ENCODE results near the gene CELF2.

CELF2 gene

GRCh38 chr10:11017570-11018431 lies at the start of gene CELF2:
Gene CELF2, plus strand, starts transcription at chr10:11017872. Its CDS starts 218 bp downstream, at chr10:11018090.
- POLR2A ChIA-PET, result interaction anchor here (0.6 to 1.9 kb wide), 4 partner anchors 18 to 1568 kb away, joined by 3 to 5 read pairs (median 4); no protein-coding TSS in a partner anchor
- Histone ChIP-seq H3K9me3 (ENCODE audit: control insufficient read depth, insufficient read depth, low read depth, low read length) (no peaks in the 10 kb centered on the region), H3K36me3 (ENCODE audit: control insufficient read depth in 2 of 2, insufficient read depth in 1 of 2, low read length in 2 of 2) (no peaks in the 10 kb centered on the region), H3K4me1 (ENCODE audit: control insufficient read depth, insufficient read depth, low read length) (peaks cover 44% of the 10 kb centered on the region), H3K27ac (ENCODE audit: extremely low read depth, low read depth, low read length) (peak within 1 kb of the TSS; percentile 98), H3K4me3 (ENCODE audit: low read depth, low read length) (peak within 1 kb of the TSS; percentile 71)
- CTCF ChIA-PET, result interaction anchor here (0.6 to 0.9 kb wide), 3 partner anchors 32 to 108 kb away, joined by 3 read pairs; no protein-coding TSS in a partner anchor
- no peak for TF ChIP-seq ZNF510 (tag by site-specific recombination; IDR thresholded peaks at IDR 0.05; ENCODE audit: insufficient replicate concordance)
- no peak for TF ChIP-seq ZNF433 (tag by site-specific recombination; IDR thresholded peaks at IDR 0.05; ENCODE audit: low read depth)
- no peak for TF ChIP-seq ZNF843 (tag by site-specific recombination; IDR thresholded peaks at IDR 0.05)
- no peak for TF ChIP-seq PRDM10 (tag by site-specific recombination; IDR thresholded peaks at IDR 0.05)
- no peak for TF ChIP-seq ZNF626 (tag by site-specific recombination; IDR thresholded peaks at IDR 0.05)
- TF ChIP-seq MYNN (tag by site-specific recombination; IDR thresholded peaks at IDR 0.05; ENCODE audit: borderline replicate concordance), result no peak
- no peak for TF ChIP-seq ZNF416 (tag by site-specific recombination; IDR thresholded peaks at IDR 0.05)
- no peak for TF ChIP-seq ZNF214 (tag by site-specific recombination; IDR thresholded peaks at IDR 0.05; ENCODE audit: borderline replicate concordance)
- TF ChIP-seq ZNF677 (tag by site-specific recombination; IDR thresholded peaks at IDR 0.05), result no peak; the same call in 1 of the 2 replicates
- TF ChIP-seq KLF7 (tag by site-specific recombination; IDR thresholded peaks at IDR 0.05; ENCODE audit: borderline replicate concordance), result no peak
- TF ChIP-seq ZNF202 (tag by site-specific recombination; IDR thresholded peaks at IDR 0.05; ENCODE audit: borderline replicate concordance), result no peak
- TF ChIP-seq PRDM1 (tag by site-specific recombination; IDR thresholded peaks at IDR 0.05), result no peak
- no peak for TF ChIP-seq ZBTB7A (tag by site-specific recombination; IDR thresholded peaks at IDR 0.05; ENCODE audit: low read depth)
- TF ChIP-seq ZNF704 (tag by site-specific recombination; IDR thresholded peaks at IDR 0.05), result no peak
- TF ChIP-seq ZNF155 (tag by site-specific recombination; IDR thresholded peaks at IDR 0.05), result no peak
- TF ChIP-seq TCF7L2 (IDR thresholded peaks at IDR 0.05; ENCODE audit: borderline replicate concordance, low read depth, low read length), result no peak
- no peak for TF ChIP-seq ZNF311 (tag by site-specific recombination; IDR thresholded peaks at IDR 0.05; ENCODE audit: borderline replicate concordance)
- TF ChIP-seq ZNF138 (tag by site-specific recombination; IDR thresholded peaks at IDR 0.05; ENCODE audit: borderline replicate concordance), result no peak
- no peak for TF ChIP-seq ZNF37A (tag by site-specific recombination; IDR thresholded peaks at IDR 0.05)
- peak; percentile 78; the same call in 1 of the 2 replicates for TF ChIP-seq ZBTB20 (tag by site-specific recombination; IDR thresholded peaks at IDR 0.05)
- TF ChIP-seq ZNF184 (tag by site-specific recombination; IDR thresholded peaks at IDR 0.05), result no peak
- peak; percentile 60; the same call in 1 of the 2 replicates for TF ChIP-seq ZIC2 (tag by site-specific recombination; IDR thresholded peaks at IDR 0.05)
- TF ChIP-seq ZNF580 (tag by site-specific recombination; IDR thresholded peaks at IDR 0.05), result 0 out of 2 replicates have a peak, but pooled peaks have one; percentile 14
- TF ChIP-seq ZSCAN18 (tag by site-specific recombination; IDR thresholded peaks at IDR 0.05), result no peak
- TF ChIP-seq ZNF19 (tag by site-specific recombination; IDR thresholded peaks at IDR 0.05; ENCODE audit: low read depth), result no peak
- no peak for TF ChIP-seq ZNF223 (tag by site-specific recombination; IDR thresholded peaks at IDR 0.05)
- no peak for TF ChIP-seq KLF1 (tag by site-specific recombination; IDR thresholded peaks at IDR 0.05)
- no peak for TF ChIP-seq SCRT2 (tag by site-specific recombination; IDR thresholded peaks at IDR 0.05)
- TF ChIP-seq ZNF324 (tag by site-specific recombination; IDR thresholded peaks at IDR 0.05), result peak; percentile 39; the same call in 1 of the 2 replicates
- no peak for TF ChIP-seq ZNF621 (tag by site-specific recombination; IDR thresholded peaks at IDR 0.05)
- no peak for TF ChIP-seq ZNF140 (tag by site-specific recombination; IDR thresholded peaks at IDR 0.05)
